GM18498 (cell line): ENCODE results near the gene GJB5.
A peak's percentile ranks its signal among the peaks of the same experiment; 100 is the strongest.
"Not testable (repeated sequence)": the region's sequence is repeated elsewhere in the genome, so short reads cannot be mapped to it uniquely, and the experiment has no call there.

Experiments
- ATAC-seq: cut with Tn5 transposase; IDR thresholded peaks from one replicate; pipeline ENCODE4 v1.9.1; 2021; ENCODE audit warnings: mild to moderate bottlenecking, moderate library complexity; ENCODE audit not compliant: unreplicated experiment

Gene GJB5

DNA sequence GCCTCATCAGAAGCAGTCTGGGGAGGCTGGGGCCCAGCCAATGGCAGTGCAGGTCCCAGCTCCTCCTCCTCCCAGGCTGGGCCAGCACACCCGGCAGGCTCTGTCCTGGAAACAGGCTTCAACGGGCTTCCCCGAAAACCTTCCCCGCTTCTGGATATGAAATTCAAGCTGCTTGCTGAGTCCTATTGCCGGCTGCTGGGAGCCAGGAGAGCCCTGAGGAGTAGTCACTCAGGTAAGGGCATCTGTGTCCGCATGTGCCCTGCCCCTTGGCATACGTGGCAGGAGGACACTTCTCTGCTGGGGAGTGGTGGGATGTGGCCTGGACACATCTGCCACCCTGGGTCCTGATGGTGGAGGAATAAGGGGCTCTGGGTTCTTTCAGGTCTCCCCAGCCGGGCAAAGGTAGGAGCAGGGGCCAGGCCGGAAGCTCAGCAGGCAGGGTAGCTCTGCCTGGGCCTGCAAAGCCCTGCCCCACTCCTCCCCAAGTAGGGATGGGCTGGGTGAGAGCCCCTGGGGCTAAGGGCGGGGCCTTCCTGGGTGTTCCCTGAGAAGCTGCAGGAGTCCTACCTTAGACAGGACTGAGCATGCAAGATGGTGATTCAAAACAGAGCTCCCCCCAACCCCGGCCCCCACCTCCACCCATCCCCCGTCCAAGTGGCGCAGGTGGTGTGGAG, at the start of gene GJB5:
Gene GJB5, plus strand, starts transcription at position 84 of the 674 bp plus-strand sequence. CDS start 2,284 bp downstream, outside the sequence.
- ATAC-seq = no peak

DNA sequence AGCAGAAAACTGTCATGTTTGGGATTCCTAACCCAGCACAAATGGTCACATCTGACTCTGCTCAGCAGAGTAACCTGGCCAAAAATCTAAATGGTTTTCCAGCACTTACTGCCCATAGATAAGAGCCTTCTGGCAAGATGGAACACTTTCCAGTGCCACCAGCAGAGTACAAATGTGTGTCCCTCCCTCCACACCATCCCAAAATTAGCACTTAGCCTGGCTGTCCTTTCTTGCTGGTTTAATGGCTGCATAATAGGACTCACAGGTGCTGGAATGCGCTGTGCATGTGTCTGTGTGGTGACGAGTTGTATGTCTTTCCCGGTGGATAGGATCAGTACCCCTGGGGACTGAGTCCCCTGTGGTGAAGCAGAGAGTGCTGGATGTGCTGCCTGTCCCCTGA, 49.8 kb upstream of the GJB5 start:
- ATAC-seq = no peak

DNA sequence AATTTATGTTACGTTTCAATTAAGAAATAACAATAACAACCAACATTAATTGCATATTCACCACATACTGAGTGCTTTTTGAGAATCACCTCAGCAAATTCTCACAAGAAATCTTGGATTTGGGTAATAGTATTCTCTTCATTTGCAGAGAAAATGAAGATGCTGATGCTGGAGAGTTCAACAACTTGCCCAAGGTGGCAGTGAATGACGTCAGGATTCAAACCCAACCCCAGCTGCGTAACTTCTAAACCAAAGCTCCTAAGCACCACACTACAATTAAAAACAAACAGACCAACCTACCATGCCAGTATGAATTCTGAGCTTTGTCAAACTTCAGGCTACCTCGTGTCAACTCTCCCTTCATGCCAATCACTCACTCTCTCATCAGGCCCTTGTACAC, 46.7 kb upstream of the GJB5 start:
- ATAC-seq = no peak

DNA sequence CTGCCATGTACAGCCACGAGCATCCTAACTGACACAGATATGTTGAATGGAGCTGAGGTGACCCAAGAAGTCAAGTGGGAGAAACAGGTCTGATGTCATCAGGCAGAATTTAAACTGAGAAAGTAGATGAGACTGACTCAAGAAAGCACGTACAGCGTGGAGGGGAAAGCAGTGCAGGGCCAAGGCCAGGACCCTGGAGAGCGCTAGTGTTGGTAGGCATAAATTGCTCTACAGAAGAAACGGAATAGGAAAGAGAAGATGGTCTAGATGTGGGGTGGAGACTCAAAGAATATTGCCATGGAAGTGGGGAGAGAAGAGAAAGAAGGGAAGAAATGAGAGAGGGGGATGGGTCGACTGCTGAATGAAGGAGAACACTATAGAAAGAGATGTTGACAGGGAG, 45.3 kb upstream of the GJB5 start:
- no peak for ATAC-seq

DNA sequence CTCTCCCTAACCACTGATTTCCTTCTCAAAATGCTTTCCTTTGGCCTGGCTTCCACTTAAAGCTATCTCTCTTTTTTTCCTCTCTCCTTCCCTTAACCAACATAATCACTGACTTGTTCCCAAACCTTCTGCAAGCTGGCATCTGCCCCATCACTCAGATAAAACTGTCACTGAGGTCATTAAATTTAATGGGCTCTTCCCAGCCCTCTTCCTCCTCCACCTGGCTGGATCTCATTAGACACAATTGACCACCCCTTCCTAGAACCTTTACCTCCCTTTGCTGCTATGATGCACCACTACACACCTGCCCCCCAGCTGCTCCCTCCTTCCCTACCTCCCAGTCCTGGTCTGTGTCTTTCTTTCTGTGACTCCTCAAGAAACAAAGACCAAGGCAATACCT, 44.0 kb upstream of the GJB5 start:
- no peak for ATAC-seq

DNA sequence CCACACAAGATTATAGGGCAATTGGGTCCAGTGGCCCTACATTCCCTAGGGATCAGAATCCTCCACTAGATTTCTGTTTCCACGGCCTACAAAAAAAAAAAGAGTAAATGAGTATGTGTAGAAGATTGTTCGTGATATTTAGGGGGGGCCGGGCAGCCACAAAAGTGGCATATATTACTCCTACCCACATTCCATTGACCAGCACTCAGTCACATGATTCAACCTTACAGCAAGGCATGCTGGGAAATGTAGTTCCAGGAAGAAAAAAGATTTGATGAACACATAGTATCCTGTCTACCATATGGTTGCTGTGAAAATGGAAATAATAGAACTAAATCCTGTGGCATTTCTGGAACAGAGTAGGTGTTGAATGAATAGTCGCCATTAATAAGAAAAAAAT, 43.4 kb upstream of the GJB5 start:
- no peak for ATAC-seq

DNA sequence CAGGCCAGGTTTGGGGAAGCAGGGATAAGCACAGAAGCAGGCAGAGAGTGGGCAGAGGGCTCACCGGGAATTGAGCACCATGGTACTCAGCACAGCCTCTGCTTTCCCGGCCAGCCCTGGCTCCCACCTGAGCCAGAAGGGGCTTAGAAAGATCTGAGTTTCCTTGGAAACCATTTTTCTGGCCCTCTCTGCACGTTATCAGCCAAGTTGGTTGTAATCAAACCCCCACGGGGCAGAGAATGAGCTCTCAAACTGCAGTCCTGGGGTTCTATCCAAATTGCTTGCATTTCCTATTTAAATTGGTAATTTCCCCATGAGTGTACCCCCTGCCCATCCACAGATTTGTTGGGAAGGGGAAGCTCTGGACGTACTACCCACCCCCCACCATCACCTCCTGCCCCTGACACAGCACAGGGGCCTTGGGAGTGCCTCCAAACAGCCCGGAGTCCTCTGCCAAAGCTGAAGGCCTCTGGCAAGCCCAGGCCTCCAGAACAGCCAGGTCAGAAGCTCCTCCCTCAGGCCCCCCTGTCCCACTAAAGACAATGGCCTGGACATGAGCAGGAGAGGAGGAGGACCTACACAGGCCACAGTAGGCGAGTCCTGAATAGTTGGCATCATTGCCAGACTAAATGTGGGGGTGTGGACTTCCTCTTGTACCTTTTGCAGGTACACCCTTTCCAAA, 42.7 kb upstream of the GJB5 start:
- no peak for ATAC-seq

DNA sequence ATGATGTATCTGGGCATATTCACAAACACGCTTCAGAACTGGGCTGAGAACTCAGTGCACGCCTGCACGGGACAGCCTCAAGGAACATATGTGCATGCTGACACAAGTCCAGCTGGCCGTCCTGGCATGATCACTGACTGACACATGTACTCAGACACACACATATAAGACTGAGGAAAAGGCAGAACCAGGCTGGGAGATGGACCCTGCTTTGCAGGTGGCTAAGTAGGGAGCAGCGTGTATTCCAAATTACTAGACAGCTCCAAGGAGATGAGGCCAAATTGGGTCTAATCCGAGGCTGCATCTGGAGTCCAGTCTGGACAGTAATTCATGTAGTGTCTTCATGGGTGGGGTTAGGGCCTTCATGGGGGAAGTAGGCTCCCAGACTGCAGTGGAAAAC, 41.4 kb upstream of the GJB5 start:
- ATAC-seq = no peak

DNA sequence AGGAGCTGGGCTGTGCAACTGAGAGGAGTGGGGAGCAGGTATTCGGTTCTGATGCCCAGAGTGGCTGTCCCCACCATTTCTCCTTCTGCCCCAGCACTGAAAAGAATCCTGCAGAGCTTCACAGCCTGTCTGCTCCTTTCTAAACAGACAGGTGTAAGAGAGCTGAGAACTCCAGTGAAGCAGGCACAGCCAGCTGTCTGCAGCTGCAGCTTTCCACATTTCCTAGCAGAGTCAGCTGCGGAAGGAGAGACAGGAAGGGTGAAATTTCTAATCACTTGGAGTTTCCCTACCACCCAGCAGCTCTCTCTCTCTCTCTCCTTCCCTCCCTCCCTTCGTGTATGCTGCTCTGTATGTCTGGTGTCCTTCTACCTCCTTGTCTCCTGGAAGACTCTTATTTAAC, 40.5 kb upstream of the GJB5 start:
- no peak for ATAC-seq

DNA sequence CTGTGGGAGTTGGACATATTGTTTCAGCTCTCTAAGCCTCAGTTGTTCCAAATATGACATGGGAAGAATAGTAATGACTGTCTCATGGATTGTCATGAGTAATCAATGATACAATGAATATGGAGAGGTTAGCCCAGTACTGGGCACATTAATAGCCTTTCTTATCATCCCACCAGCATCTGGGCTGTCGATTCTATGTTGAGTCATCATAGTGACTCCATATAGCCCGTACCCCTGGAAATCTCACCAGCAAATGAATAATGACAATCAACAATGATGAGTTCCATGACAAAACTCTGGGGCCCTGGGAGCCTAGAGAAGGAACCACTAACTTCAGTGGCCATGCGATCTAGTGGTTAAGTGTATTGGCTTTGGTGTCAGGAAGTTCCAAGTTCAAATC, 39.7 kb upstream of the GJB5 start:
- ATAC-seq = no peak

DNA sequence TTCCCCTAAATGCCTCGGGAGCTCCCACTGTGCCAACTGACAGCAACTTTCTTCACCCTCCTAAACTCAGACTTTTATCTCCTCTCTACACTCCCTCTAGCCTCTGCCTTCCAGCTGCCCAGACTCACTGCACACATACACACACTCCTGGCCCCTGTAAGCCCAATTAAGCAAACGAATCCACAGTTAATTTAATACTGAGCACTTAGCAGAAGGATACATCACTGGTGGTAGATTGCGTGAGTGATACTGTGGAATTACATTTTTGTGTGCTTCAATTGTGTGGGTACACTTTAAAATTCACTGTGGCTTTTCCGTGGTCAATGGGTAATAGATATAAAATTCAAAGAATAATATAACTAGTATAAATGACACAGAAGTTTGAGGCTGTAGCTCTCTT, 33.6 kb upstream of the GJB5 start:
- no peak for ATAC-seq

DNA sequence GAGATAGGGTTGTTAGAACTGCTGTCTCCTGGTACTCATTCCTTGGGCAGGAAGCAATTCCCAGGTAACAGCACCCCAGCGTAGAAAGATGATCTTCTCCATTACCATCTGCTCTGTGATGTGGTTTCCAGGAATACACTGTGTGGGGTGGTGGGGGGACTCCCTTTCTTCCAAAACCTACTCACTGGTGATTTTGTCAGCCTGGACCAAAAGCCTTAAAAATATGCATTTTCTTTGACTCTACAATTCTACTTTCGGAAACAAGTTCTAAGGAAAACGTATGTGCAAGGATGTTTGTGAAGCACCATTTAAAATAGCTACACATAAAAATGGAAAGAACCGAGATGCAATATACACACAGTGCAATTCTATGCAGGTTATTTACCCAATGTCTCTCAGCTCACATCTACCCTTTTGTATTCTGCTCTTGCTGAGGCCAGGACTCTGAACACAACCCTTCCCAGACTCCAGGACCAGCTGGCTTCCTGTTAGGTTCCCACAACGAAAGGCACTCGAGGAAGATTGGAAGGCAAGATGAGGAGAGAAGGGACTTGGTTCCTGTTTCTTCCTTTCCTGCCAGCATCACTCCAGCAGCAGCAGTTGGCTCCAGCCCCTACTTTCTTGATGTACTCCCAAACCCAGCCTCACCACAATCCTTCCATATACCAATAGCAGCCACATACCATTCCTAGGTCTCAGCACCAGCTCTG, 33.0 kb upstream of the GJB5 start:
- ATAC-seq = no peak

DNA sequence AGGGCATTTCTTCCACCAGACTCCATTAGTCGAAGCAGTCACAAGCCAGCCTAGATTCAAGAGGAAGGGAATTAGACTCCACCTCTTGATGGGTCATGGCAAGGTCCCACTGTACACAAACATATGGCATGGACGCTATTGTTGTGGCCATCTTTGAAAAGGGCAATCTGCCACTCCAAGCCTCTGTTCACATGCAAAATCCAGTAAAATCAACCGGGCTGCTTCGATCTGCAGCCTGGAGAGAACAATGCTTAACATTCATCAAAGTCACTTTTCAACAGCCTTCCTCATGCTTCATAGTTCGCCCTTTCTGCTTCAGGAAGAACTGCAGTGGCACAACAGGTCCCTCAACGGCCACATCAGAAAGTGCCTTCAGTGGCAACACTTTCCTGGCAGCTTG, 28.0 kb upstream of the GJB5 start:
- ATAC-seq = no peak

DNA sequence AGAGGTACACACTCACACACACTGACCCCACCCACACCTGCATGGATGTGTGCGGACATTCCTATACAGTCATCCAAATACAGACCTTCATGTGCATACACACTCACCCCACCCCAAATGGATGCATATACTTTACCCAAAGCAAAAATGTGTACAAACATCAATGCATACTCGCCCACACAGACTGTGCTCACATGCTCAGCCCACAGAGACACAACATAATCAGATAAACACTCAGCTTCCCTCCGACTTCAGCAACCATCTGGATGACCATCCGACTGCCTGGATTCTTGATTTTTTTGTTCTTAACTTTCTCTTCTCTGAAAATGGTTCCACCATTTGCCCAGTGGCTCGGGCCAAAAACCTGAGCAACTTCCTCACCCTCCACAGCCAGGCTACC, 24.4 kb upstream of the GJB5 start:
- no peak for ATAC-seq

DNA sequence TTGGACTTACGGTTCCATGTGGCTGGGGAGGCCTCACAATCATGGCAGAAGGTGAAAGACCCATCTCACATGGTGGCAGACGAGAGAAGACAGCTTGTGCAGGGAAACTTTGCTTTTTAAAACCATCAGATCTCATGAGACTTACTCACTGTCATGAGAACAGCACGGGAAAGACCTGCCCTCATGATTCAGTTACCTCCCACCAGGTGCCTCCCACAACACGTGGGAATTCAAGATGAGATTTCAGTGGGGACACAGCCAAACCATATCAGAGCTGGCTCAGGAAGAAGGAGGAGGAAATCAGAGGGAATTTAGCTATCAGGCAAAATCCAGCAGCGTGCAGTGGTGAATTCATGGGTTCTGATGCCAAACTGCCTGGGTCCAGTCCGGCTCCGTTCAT, 22.0 kb upstream of the GJB5 start:
- not testable (repeated sequence) for ATAC-seq

DNA sequence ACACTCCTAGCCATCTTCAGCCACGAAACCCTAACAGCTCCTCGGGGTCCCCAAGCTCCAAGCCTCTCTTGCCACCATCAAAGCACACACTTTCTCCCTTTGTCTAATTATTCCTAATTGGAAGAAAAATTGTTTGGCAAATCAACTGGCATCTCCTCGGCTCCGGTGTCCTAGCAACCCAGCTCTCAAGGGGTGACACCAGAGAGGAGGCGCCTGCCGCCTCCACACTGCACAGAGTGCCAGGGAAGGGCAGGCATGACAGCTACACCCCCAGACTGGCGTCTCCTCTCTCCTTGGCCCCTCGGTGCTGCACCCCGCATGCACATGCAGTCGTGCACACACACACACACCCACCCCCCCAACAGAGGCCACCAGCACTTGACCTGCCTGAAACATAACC, 18.2 kb upstream of the GJB5 start:
- no peak for ATAC-seq

DNA sequence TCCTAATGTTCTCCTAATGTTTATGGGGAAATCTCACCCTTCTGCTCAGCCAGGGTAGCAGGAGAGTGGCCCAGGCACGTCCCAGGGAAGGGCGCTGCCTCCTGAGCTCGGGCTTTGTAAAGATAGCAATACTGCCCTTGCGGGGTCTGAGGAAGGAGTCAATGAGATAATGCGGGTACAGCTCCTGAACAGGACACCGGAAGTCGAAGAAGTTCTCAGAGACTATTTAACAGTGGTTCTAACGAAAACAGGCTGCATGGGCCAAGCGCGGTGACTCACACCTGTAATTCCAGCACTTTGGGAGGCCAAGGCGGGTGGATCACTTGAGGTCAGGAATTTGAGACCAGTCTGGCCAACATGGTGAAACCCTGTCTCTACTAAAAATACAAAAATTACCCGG, 17.6 kb upstream of the GJB5 start:
- ATAC-seq = not testable (repeated sequence)

DNA sequence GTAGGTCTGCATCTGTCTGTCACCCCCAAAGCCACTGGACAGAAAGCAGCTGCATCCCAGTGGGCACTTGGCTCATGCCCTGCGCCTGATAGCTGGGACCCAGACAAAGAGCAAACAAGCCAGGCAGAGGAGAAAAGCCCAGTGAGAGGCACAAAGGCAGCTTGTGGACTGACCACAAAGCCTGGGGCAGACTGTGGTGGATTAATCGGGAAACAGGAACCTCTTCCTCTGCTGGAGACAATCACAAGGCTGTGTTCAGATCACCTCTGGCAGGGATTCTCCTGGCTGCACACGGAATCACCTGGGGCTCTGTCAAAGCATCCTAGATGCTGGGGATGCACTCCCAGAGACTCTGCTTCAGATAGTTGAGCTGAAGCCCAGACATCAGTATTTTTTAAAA, 15.2 kb upstream of the GJB5 start:
- no peak for ATAC-seq

DNA sequence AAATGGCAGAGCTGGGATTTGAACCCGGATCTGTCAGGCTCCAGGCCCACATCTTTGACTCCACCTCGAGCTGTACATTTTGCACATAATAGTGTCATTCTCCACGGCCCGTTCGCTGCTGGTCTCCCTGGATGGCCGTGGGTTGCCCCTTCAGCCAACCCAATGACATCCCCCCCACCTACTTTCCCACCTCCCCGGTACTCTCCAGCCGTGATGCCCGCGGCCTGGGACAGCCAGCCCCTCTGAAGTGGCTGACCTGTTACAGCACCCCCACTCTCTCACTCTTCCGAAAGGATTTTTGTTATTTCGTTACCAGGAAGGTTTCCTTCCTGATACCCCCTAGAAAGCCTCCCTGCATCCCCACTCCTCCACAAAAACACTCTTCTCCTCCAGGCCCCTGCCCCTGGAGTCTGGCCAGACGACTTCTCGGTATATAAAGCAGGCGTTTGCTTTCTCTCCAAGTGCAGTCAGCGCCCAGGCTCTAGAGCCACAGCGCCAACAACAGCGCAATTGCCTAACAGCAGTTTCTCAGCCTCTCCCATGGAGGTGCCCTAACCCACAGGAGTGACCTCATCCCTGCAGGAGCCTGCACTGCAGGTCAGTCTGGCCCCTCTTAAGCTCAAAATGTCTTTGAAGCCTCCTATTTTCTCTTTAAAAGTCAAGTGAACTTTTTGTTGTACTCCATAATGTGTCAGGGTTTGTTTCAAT, 14.5 kb upstream of the GJB5 start:
- ATAC-seq = no peak

DNA sequence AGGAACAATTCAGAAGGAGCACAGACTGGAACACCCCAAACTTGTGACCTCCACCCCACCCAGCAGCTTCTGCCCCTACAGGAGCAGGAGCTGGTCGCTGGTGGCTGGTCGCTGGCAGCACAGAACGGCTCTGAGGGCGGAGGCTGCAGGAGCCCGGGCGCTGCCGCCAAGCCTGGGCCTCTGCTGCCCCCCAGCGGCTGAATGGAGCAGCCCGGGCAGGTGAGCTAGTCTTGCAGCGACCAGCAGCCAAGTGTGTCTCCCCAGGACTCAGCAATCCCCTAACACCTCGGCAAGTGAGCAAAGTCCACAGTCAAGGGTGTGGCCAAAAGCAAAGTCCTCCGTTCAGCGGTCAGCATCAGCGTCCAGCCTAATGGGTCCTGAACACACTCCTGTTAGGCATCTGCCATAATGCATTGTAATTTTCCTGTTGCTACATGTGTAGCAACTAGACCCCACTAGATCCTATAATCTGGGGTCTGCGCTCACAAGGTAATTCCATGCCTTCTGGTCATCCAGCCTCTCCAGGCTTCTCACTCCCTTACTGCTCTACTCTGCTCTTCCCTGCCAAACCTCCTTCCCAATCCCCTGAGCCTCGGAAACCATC, 12.1 kb upstream of the GJB5 start:
- peak; percentile 84 for ATAC-seq

DNA sequence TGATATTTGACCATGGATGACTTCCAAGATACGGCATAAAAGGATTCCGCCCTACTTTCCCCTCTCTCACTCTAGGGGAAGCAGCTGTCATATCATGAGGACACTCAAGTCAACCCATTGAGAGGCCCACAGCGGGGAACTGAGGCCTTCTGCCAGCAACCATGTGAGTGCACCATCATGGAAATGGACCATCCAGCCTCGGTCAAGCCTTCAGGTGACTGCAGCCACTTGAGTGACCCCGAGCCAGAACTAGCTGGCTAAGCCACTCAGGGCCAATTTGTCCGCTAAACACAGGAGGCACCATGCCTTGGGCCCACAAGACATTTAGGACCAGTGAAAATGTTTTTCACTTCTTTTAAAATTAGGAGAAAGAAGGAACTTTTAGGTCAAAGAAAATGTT, 11.1 kb upstream of the GJB5 start:
- no peak for ATAC-seq
